Smooth muscle cell (in vitro differentiated cells): ENCODE results near the gene EEF1AKMT3. TPM values are rescaled to one million over a fixed set of nuclear protein-coding genes. Genes with fewer than 3 reads are reported as not detected.

Source experiments
- DNase-seq: peaks from one replicate; lab custom pipeline; 2025; ENCODE audit not compliant: unreplicated experiment; lab: John Stamatoyannopoulos, UW
- H2AFZ ChIP-seq: fragments of 200-600 bp; sonication (generic); 2 replicates; pipeline ENCODE4 v1.6.0; 2016; ENCODE audit warnings: antibody characterized with exemption, low read depth, mild to moderate bottlenecking
- H3F3A ChIP-seq: fragments of 200-600 bp; sonication (generic); 2 replicates; pipeline ENCODE4 v1.6.0; 2017; ENCODE audit warnings: antibody characterized with exemption, low read depth
- H3K27ac ChIP-seq: fragments of 200-600 bp; sonication (generic); 2 replicates; pipeline ENCODE4 v1.5.1; 2016; ENCODE audit warnings: low read depth, mild to moderate bottlenecking
- H3K27me3 ChIP-seq: fragments of 200-600 bp; sonication (generic); 2 replicates; pipeline ENCODE4 v1.6.1; 2016; ENCODE audit warnings: low read depth, mild to moderate bottlenecking
- H3K36me3 ChIP-seq: fragments of 200-600 bp; sonication (generic); 2 replicates; pipeline ENCODE4 v1.5.1; 2016; ENCODE audit warnings: low read depth
- H3K4me1 ChIP-seq: fragments of 200-600 bp; sonication (generic); 2 replicates; pipeline ENCODE4 v1.5.1; 2016; ENCODE audit warnings: low read depth
- H3K4me2 ChIP-seq: fragments of 200-600 bp; sonication (generic); 2 replicates; pipeline ENCODE4 v1.6.0; 2016; ENCODE audit warnings: mild to moderate bottlenecking
- H3K4me3 ChIP-seq: fragments of 200-600 bp; sonication (generic); 2 replicates; pipeline ENCODE4 v1.5.1; 2016; ENCODE audit warnings: mild to moderate bottlenecking
- H3K79me2 ChIP-seq: fragments of 200-600 bp; sonication (generic); 2 replicates; pipeline ENCODE4 v1.6.0; 2016; ENCODE audit warnings: low read depth, mild to moderate bottlenecking
- H3K9ac ChIP-seq: fragments of 200-600 bp; sonication (generic); 2 replicates; pipeline ENCODE4 v1.6.0; 2016; ENCODE audit warnings: low read depth
- H3K9me3 ChIP-seq: fragments of 200-600 bp; sonication (generic); replicated peaks from 2 replicates; pipeline ENCODE4 v1.5.1; 2016; ENCODE audit warnings: low read depth
- H4K20me1 ChIP-seq: fragments of 200-600 bp; sonication (generic); 2 replicates; pipeline ENCODE4 v1.6.0; 2016; ENCODE audit warnings: low read depth
- CTCF ChIP-seq: fragments of 200-600 bp; sonication (generic); IDR thresholded peaks from 2 replicates; pipeline ENCODE4 v1.5.1; 2017; ENCODE audit warnings: borderline replicate concordance, mild to moderate bottlenecking, antibody characterized with exemption; ENCODE audit not compliant: insufficient read depth, poor library complexity, severe bottlenecking
- WGBS: methylation state at CpG from one replicate; pipeline ENCODE4 v1.1.7; 2016; ENCODE audit warnings: low lambda C conversion rate; 5-methylcytosine and 5-hydroxymethylcytosine counted together
- polyA plus RNA-seq: library from polyadenylated mRNA; unstranded; fragments of >200 nt; fragmentation: Nextera tagmentation; extraction: Ambion mirVana; gene quantifications from 2 replicates; pipeline ENCODE4 v1.2.1, GENCODE V29; 2016
- total RNA-seq: library from RNA; depleted of rRNA; stranded (reverse); fragments of >200 nt; gene quantifications from 2 replicates; pipeline ENCODE4 v1.2.3, GENCODE V29; 2014

EEF1AKMT3 gene
- total and polyA plus RNA-seq, 2 experiments from 2014 or later = 8.0 to 9.0 TPM

- peaks cover 88% of the 10 kb centered on the region for H3K27me3 ChIP-seq
- no peak for TF ChIP-seq CTCF
These were observed 33.0 kb upstream of the EEF1AKMT3 start for GRCh38 chr12:57739387-57739786.

GRCh38 chr12:57739914-57740538 lies 32.4 kb upstream of the EEF1AKMT3 start:
- H2AFZ ChIP-seq = no peak overlapping the region
- no peaks in the 10 kb centered on the region for H3K79me2 ChIP-seq
- H3K36me3 ChIP-seq = no peaks in the 10 kb centered on the region
- peaks cover 82% of the 10 kb centered on the region for H3K27me3 ChIP-seq
- TF ChIP-seq CTCF = no peak
- no peak overlapping the region for H3K4me3 ChIP-seq
- DNase-seq = no peak
- no peak overlapping the region for H3K9ac ChIP-seq
- 34% methylated on average over 10 of the region's 10 CpGs for WGBS
- H3F3A ChIP-seq = no peaks in the 10 kb centered on the region
- H4K20me1 ChIP-seq = no peaks in the 10 kb centered on the region
- H3K9me3 ChIP-seq = no peaks in the 10 kb centered on the region
- no peak overlapping the region for H3K27ac ChIP-seq
- no peak overlapping the region for H3K4me2 ChIP-seq
- peaks cover 17% of the 10 kb centered on the region for H3K4me1 ChIP-seq

More at GRCh38 chr12:57739387-57739786, 33.0 kb upstream of the EEF1AKMT3 start:
- Histone ChIP-seq H3K79me2 (no peaks in the 10 kb centered on the region), H3K27ac (no peak overlapping the region), H3K4me1 (peaks cover 17% of the 10 kb centered on the region), H2AFZ (no peak overlapping the region), H3K36me3 (no peaks in the 10 kb centered on the region), H3K9me3 (no peaks in the 10 kb centered on the region), H3K9ac (no peak overlapping the region), H3F3A (no peaks in the 10 kb centered on the region), H4K20me1 (no peaks in the 10 kb centered on the region), H3K4me3 (no peak overlapping the region), H3K4me2 (no peak overlapping the region)
- WGBS = 41% methylated on average over 7 of the region's 7 CpGs
- DNase-seq = no peak

GRCh38 chr12:57740656-57741412 lies 31.6 kb upstream of the EEF1AKMT3 start:
- Histone ChIP-seq H3K27me3 (peaks cover 74% of the 10 kb centered on the region), H4K20me1 (no peaks in the 10 kb centered on the region), H3K36me3 (no peaks in the 10 kb centered on the region), H3K4me2 (no peak overlapping the region), H3K27ac (no peak overlapping the region), H3K9me3 (no peaks in the 10 kb centered on the region), H3K4me1 (peaks cover 16% of the 10 kb centered on the region), H3K9ac (no peak overlapping the region), H3K79me2 (no peaks in the 10 kb centered on the region), H3K4me3 (no peak overlapping the region), H3F3A (peaks cover 6% of the 10 kb centered on the region), H2AFZ (no peak overlapping the region)
- no peak for TF ChIP-seq CTCF
- DNase-seq = no peak
- WGBS = 75% methylated on average over 5 of the region's 5 CpGs
